EH (cell line): ENCODE measurements around the gene PTK7.
A peak's percentile ranks its signal among the peaks of the same experiment; 100 is the strongest.
"Not testable (repeated sequence)": the region's sequence is repeated elsewhere in the genome, so short reads cannot be mapped to it uniquely, and the experiment has no call there.

ENCODE experiments used
- DNase-seq: peaks from one replicate; pipeline ENCODE4 v3.0.0-alpha.2; 2015; ENCODE audit warnings: low read depth

The PTK7 gene

GRCh38 chr6:43075670-43076463, at the start of gene PTK7:
Gene PTK7 (plus strand): TSS chr6:43076314. CDS start chr6:43076489, 175 bp downstream.
- peak; percentile 70 for DNase-seq

- no peak for DNase-seq
These were observed 49.7 kb upstream of the PTK7 start for GRCh38 chr6:43026365-43026764.

- DNase-seq, result no peak
These were observed 47.0 kb upstream of the PTK7 start for GRCh38 chr6:43029120-43029519.

GRCh38 chr6:43032326-43032725, 43.8 kb upstream of the PTK7 start:
- no peak for DNase-seq

GRCh38 chr6:43033496-43034189, 42.5 kb upstream of the PTK7 start:
- no peak for DNase-seq

GRCh38 chr6:43034190-43034525, 42.0 kb upstream of the PTK7 start:
- no peak for DNase-seq

GRCh38 chr6:43035495-43036194, 40.5 kb upstream of the PTK7 start:
- DNase-seq, result no peak

- no peak for DNase-seq
These were observed 39.4 kb upstream of the PTK7 start for GRCh38 chr6:43036712-43037111.

- DNase-seq, result no peak
These were observed 38.9 kb upstream of the PTK7 start for GRCh38 chr6:43037197-43037596.

- no peak for DNase-seq
These were observed 38.4 kb upstream of the PTK7 start for GRCh38 chr6:43037706-43038105.

- no peak for DNase-seq
These were observed 37.4 kb upstream of the PTK7 start for GRCh38 chr6:43038727-43039126.

GRCh38 chr6:43040542-43041257, 35.4 kb upstream of the PTK7 start:
- no peak for DNase-seq

GRCh38 chr6:43041475-43041874, 34.6 kb upstream of the PTK7 start:
- DNase-seq, result not testable (repeated sequence)

GRCh38 chr6:43043310-43043709, 32.8 kb upstream of the PTK7 start:
- no peak for DNase-seq

GRCh38 chr6:43045371-43045930, 30.7 kb upstream of the PTK7 start:
- no peak for DNase-seq

- no peak for DNase-seq
These were observed 28.1 kb upstream of the PTK7 start for GRCh38 chr6:43047998-43048397.

GRCh38 chr6:43050981-43051380, 25.1 kb upstream of the PTK7 start:
- DNase-seq, result no peak

GRCh38 chr6:43052225-43052841, 23.8 kb upstream of the PTK7 start:
- DNase-seq, result no peak

GRCh38 chr6:43052842-43053544, 23.1 kb upstream of the PTK7 start:
- peak; percentile 45 for DNase-seq

- peak; percentile 98 for DNase-seq
These were observed 22.4 kb upstream of the PTK7 start, which contains the start of gene CUL7 for GRCh38 chr6:43053545-43054205. Gene CUL7 (minus strand): TSS chr6:43053851. CDS start chr6:43052788, 1,063 bp downstream.
